ENCODE data around the gene TAGLN2.

TAGLN2 gene

DNA sequence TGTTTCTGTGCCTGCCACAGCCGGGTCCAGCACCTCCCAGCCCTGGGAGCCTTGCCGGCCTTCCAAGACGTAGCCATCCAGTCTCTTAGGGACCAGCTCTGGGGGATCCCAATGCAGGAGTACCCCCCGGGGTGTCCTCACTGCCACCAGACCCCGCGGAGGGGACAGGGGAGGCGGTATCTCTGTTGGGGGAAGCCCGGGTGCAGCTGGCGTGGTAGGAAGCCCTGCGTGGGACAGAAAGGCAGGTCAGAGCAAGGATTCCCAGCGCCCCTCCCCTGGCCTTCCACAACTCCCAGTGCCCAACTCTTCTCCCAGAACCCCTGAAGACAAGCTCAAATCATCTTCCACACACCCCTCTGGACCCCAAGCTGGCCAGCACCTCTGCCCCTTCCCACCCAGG, 4.9 kb upstream of the TAGLN2 start:
- Histone ChIP-seq H3K4me3 (ENCODE audit: low read length) (no peak overlapping the region), H3K4me1 (ENCODE audit: control insufficient read depth, insufficient read depth, low read length) (peaks cover 9% of the 10 kb centered on the region), H3K27ac (ENCODE audit: low read depth, low read length) (no peak overlapping the region), H3K27me3 (ENCODE audit: control insufficient read depth, insufficient read depth, low read length) (no peaks in the 10 kb centered on the region), H3K9ac (ENCODE audit: low read length) (no peak overlapping the region), H3K36me3 (ENCODE audit: control insufficient read depth, insufficient read depth, low read length) (no peaks in the 10 kb centered on the region)

DNA sequence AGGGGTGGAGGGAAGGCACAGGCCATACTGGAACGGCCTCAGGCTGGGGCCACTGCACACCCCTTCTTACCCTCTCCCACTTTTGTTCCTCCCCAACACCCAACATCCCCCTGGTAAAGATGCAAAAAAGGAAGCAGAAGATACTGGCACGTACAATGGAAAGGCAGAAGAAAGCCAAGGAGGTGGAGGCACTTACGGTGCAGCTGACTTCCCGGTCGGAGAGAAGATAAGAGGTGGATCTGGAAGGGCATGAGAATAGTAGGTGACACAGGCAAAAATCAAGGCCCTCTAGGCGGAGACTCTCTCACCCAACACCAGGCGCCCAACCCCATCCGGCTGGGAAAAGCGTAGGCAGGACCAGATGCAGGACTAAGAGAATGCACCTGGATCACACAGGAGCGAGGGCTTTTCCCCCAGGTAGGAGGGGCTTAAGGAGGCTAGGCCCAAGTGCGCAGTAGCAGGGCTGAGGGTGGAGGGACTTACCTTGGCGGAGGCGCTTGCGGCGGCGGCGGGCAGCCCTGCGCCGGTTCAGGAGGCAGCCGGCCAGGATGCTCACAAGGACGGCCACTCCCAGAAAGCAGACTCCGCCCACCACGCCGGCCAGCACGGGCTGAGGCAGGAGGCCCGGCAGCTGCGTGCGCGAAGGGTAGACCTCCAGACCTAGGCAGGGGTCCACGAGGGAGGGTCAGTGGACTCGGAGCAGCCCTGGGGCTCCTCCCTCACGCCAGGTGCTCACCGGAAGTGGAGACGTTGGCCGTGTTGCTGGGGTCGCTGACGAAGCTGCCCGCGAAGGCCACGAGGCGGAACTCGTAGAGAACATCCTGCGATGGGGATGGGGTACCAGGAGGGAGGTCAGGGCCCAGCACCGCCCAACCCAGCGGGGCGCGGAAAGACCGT, 4.1 kb upstream of the TAGLN2 start:
- no peak overlapping the region for H3K27ac ChIP-seq (ENCODE audit: low read depth, low read length)

DNA sequence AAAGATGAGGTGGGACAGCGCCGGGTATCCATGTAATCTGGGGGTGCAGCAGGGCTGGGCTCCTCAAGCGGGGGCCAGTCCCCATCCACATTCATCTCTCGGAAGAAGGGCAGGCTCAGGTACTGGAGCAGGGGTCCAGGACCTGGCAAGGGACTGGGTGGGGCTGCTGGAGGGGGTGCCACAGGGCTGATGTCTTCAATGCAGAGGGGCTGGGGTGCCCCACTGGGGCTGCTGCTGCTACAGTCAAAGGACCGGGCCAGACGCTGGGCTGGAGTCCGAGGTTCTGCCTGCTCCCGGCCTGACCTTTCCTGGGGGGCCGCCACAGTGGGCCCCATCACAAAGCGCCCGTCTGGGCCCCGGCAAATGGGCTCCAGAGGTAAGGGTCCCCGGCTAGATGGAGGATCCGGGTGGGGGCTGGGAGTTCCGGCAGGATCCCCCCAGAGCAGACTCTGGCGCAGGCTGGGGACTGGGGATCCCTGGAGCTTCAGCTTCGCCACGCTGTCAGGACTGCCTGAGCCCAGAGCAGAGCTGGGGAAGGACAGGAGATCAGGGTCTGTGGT, 3.3 kb upstream of the TAGLN2 start:
- H3K9ac ChIP-seq (ENCODE audit: low read length), result no peak overlapping the region
- peaks cover 9% of the 10 kb centered on the region for H3K4me1 ChIP-seq (ENCODE audit: control insufficient read depth, insufficient read depth, low read length)
- H3K27me3 ChIP-seq (ENCODE audit: control insufficient read depth, insufficient read depth, low read length), result no peaks in the 10 kb centered on the region
- no peaks in the 10 kb centered on the region for H3K36me3 ChIP-seq (ENCODE audit: control insufficient read depth, insufficient read depth, low read length)
- no peak overlapping the region for H3K4me3 ChIP-seq (ENCODE audit: low read length)
- H3K27ac ChIP-seq (ENCODE audit: low read depth, low read length), result no peak overlapping the region

More for the DNA sequence above, 4.1 kb upstream of the TAGLN2 start:
- no peaks in the 10 kb centered on the region for H3K36me3 ChIP-seq (ENCODE audit: control insufficient read depth, insufficient read depth, low read length)
- no peak overlapping the region for H3K9ac ChIP-seq (ENCODE audit: low read length)
- no peak overlapping the region for H3K4me3 ChIP-seq (ENCODE audit: low read length)
- H3K27me3 ChIP-seq (ENCODE audit: control insufficient read depth, insufficient read depth, low read length), result no peaks in the 10 kb centered on the region
- peaks cover 9% of the 10 kb centered on the region for H3K4me1 ChIP-seq (ENCODE audit: control insufficient read depth, insufficient read depth, low read length)

DNA sequence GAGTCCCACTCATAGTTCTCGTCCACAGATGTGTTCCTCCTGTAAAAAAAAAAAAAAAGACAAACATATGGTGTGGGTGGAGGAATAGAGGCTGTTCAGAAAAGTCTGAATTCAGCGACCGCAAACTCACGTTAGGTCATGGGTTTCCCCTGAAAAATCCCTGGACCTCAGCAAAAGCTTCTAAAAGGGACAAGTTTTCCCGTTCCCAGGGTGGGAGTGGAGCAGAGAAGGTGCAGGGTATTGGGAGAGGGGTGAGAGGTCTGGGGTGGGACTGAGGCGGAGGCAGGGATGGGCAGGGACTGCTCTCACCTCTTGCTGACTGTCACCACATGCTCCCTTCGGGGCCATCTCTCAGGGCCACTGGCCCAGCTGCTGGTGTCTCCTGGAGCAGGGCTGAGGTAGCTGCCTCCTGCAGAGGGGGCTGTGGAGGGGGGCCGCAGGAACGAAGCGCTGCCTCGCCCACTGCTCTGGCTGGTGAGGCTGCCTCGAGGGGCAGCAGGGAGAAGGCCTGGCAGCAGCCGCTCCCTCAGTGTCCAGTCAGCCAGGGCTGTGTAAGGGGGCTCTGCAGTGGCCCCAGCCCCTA, 2.6 kb upstream of the TAGLN2 start:
- no peaks in the 10 kb centered on the region for H3K27me3 ChIP-seq (ENCODE audit: control insufficient read depth, insufficient read depth, low read length)
- H3K27ac ChIP-seq (ENCODE audit: low read depth, low read length), result no peak overlapping the region
- H3K36me3 ChIP-seq (ENCODE audit: control insufficient read depth, insufficient read depth, low read length), result no peaks in the 10 kb centered on the region
- no peak overlapping the region for H3K9ac ChIP-seq (ENCODE audit: low read length)
- H3K4me3 ChIP-seq (ENCODE audit: low read length), result no peak overlapping the region
- H3K4me1 ChIP-seq (ENCODE audit: control insufficient read depth, insufficient read depth, low read length), result peaks cover 9% of the 10 kb centered on the region

DNA sequence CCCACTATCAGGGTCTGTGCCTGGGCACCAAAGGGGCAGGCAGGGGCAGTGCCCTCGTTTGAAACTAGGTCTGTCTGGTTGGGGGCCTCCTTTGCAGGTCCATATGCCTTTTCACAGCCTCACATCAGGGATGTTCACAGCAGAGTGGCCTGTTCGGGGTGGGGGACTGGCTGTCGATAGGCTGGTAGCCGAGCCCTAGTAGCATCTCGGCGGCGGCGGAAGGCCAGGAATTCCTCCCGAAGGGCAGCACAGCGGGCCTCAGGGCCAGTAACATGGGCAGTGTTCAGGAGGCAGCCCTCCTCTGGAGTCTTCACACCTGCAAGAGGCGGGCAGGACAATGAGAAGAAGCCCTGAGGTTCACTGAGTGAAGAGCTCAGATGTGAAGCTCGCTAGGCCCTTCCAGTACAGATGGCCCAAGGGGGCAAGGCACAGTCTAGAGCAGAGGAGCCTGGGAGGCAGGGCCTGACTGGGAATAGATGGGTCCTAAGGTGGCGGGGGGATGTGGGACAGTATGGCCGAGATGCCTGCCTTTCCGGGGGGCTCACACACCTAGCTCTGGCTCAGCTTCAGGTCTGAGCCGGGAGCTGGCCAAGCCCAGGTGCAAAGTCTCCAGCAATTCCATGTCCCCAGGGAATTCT, 2.0 kb upstream of the TAGLN2 start:
- H3K4me1 ChIP-seq (ENCODE audit: control insufficient read depth, insufficient read depth, low read length), result peaks cover 9% of the 10 kb centered on the region
- H3K4me3 ChIP-seq (ENCODE audit: low read length), result no peak overlapping the region
- H3K9ac ChIP-seq (ENCODE audit: low read length), result no peak overlapping the region
- H3K36me3 ChIP-seq (ENCODE audit: control insufficient read depth, insufficient read depth, low read length), result no peaks in the 10 kb centered on the region
- no peak overlapping the region for H3K27ac ChIP-seq (ENCODE audit: low read depth, low read length)
- no peaks in the 10 kb centered on the region for H3K27me3 ChIP-seq (ENCODE audit: control insufficient read depth, insufficient read depth, low read length)

DNA sequence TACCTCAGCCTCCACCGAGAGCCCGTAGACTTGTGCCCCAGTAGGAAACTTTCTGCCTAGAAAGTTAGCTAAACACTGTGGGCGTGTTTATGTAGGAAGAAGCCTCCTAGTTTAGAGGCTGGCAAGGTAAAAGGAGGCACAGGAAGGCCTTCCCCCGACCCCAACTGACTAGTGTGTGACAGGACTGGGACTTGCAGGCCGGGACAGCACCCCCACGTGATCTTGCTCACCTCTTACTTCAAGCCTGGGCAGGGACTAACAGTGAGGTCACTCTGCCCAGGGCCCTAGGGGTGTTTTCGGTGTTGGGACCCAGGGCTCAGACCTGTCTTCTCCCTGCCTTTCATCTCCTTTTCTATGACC, 392 bp upstream of the TAGLN2 start:
- Histone ChIP-seq H3K27ac (ENCODE audit: low read depth, low read length) (peak overlapping the region; percentile 97), H3K27me3 (ENCODE audit: control insufficient read depth, insufficient read depth, low read length) (no peaks in the 10 kb centered on the region), H3K36me3 (ENCODE audit: control insufficient read depth, insufficient read depth, low read length) (peaks cover 2% of the 10 kb centered on the region), H3K9ac (ENCODE audit: low read length) (peak overlapping the region; percentile 20), H3K4me3 (ENCODE audit: low read length) (peak overlapping the region; percentile 99), H3K4me1 (ENCODE audit: control insufficient read depth, insufficient read depth, low read length) (peaks cover 9% of the 10 kb centered on the region)

DNA sequence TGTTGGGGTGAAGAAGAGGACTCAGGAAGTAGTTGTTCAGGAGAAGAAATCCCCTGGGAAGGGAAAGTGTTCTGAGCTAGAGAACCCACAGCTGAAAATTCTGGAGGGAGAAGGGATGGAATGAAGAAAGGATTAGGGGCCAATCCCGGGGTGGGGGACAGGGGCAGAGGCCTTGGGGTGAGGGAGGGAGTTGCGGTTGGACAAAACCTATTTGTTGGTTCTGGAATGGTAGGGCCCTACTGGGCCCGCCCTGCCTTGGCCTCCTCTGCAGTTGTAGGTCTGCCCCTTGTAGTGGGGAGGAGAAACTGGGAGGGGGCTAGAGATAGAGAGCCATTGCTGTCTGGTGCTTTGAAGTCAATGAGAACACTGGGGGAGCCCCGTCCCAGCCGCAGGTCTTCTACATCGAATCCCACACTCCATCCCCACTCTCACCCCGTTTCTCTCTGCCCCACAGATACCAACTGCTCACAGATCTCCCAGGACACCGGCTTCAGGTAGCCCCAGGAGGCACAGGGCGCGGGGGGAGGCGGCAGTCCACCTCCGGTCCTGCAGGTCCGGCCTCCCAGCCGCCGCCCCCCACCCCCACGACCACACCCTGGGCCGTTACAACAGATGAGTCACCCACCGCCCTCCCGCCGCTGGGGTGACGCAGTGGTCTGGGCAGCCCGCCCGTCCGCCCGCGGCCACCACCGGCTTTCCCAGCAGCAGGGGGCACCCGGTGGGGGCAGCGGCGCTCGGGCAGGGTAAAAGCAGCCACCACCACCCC, 1.1 kb downstream of the TAGLN2 start:
- Histone ChIP-seq H3K27me3 (ENCODE audit: control insufficient read depth, insufficient read depth, low read length) (no peaks in the 10 kb centered on the region), H3K27ac (ENCODE audit: low read depth, low read length) (peak overlapping the region; percentile 97), H3K36me3 (ENCODE audit: control insufficient read depth, insufficient read depth, low read length) (peaks cover 14% of the 10 kb centered on the region), H3K4me3 (ENCODE audit: low read length) (peak overlapping the region; percentile 99), H3K9ac (ENCODE audit: low read length) (peak overlapping the region; percentile 99), H3K4me1 (ENCODE audit: control insufficient read depth, insufficient read depth, low read length) (peaks cover 9% of the 10 kb centered on the region)

DNA sequence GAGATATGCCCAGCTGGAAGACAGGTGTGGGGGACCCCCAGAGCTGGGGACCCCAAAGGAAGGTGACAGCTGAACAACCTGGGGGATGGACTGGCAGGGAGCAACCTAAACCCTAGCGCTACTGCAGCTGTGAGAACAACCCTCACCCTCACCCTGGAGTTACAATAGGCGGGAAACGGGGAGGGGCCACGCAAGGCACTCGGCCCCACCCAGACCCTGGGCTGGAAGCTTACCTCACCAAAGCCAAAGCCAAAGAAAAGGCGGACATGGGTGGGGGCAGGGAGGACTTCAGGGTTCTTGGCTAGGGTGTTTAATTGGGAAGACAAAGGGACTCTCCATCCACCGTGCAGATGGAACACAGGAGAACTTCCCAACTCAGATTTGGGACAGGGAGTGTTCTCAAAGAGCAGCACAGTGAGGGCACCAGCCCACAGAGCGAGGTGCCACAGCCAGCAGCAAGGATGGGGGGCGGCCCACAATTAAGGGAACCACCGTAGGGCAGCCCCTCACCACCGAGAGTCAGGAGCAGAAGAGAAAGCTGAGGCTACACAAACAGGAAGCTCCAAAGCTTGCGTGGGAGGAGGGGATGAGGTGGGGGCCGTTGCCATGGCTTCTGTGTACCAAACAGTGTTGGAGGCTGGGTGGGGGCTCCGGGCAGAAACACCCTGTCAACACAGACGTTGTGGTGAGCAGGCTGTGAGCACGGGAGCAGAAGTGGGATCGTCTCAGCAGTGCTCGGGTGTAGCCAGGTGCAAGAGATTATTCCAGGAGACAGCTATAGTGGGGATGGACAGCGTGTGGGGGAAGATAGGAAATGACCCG, 1.9 kb downstream of the TAGLN2 start:
- H3K9ac ChIP-seq (ENCODE audit: low read length), result peak overlapping the region; percentile 91
- no peaks in the 10 kb centered on the region for H3K27me3 ChIP-seq (ENCODE audit: control insufficient read depth, insufficient read depth, low read length)
- H3K4me1 ChIP-seq (ENCODE audit: control insufficient read depth, insufficient read depth, low read length), result peaks cover 9% of the 10 kb centered on the region
- peak overlapping the region; percentile 99 for H3K4me3 ChIP-seq (ENCODE audit: low read length)
- H3K27ac ChIP-seq (ENCODE audit: low read depth, low read length), result peak overlapping the region; percentile 97
- H3K36me3 ChIP-seq (ENCODE audit: control insufficient read depth, insufficient read depth, low read length), result peaks cover 21% of the 10 kb centered on the region

DNA sequence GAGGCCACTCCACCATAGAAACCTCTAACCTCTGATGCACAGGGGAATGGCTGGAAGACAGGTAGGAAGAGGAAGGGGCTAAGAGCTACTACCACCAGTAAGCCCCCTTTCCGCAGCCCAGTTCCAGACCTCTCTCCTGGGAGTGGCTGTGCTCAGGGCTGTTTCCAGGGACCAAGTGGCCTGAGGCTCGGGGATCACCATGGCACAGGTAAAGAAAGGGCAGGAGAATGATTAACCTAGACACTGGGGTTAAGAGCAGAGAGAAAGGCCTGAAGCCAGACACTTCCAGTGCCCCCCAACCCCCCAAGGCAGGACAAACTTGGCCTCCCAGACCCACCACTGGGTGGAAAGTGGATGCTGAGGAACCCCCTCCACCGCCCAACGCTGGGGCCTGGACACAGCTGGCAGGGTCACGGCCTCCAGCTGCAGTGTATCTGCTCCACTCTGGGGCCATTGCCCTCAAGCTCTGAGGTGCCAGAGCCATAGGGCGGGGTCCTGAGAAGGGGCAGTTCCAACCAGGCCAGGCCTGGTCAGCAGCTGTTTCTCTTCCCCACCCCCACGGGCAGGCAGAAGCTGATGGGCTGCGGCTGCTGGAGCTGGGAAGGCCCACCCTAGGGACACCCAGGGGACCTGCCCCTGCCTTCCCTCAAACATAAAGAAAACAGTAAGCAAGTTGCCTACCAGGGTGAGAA, 2.6 kb downstream of the TAGLN2 start:
- peaks cover 23% of the 10 kb centered on the region for H3K36me3 ChIP-seq (ENCODE audit: control insufficient read depth, insufficient read depth, low read length)

DNA sequence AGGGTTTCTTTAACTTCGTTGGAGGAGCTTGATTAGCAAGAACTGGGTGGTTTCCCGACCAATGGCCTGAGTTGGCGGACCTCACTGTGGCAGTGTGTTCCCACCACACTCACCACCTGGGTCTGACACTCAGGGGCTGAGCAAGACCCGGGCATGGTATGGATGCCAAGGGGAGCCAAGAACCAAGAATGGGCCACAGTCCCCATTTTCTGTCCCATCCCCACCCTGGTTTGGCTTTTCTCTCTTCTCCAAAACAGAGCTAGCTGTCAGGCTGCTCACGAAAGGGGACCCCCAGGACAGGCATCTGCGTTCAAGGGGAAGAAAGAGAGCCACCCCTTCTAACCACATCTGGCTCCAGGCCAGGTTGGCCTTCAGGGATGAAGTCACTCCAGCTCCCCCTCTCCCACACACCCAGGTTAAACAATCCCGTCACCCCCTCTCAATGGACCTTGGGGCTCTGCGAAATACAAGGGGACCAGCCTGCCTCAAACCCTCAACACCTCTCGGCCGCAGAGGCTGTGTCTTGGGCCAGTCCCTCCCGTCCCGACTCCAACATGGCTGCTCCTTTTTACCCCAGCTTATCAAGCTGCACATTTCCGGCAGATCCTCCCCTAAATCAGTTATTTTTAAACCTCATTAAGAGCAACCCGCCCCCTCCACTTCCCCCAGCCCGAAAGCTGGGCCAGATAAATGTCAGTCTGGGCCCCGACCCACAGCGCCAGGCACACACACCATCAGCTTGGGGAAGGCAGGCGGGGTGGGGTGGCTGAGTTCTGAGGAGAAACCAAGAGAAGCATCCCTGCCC, 3.4 kb downstream of the TAGLN2 start:
- peak overlapping the region; percentile 34 for H3K9ac ChIP-seq (ENCODE audit: low read length)
- peak overlapping the region; percentile 99 for H3K4me3 ChIP-seq (ENCODE audit: low read length)
- H3K4me1 ChIP-seq (ENCODE audit: control insufficient read depth, insufficient read depth, low read length), result peaks cover 9% of the 10 kb centered on the region
- peak overlapping the region; percentile 97 for H3K27ac ChIP-seq (ENCODE audit: low read depth, low read length)
- no peaks in the 10 kb centered on the region for H3K27me3 ChIP-seq (ENCODE audit: control insufficient read depth, insufficient read depth, low read length)
- H3K36me3 ChIP-seq (ENCODE audit: control insufficient read depth, insufficient read depth, low read length), result peaks cover 23% of the 10 kb centered on the region

More for the DNA sequence above, 2.6 kb downstream of the TAGLN2 start:
- Histone ChIP-seq H3K27ac (ENCODE audit: low read depth, low read length) (peak overlapping the region; percentile 97), H3K4me1 (ENCODE audit: control insufficient read depth, insufficient read depth, low read length) (peaks cover 9% of the 10 kb centered on the region), H3K4me3 (ENCODE audit: low read length) (peak overlapping the region; percentile 99), H3K9ac (ENCODE audit: low read length) (peak overlapping the region; percentile 91), H3K27me3 (ENCODE audit: control insufficient read depth, insufficient read depth, low read length) (no peaks in the 10 kb centered on the region)

All from rectal smooth muscle tissue (tissue), 1 donor.